ENCODE measurements around the gene AGBL4. TPM values are rescaled to one million over a fixed set of nuclear protein-coding genes. Genes with fewer than 3 reads are reported as not detected.
"Not testable (repeated sequence)": the region's sequence is repeated elsewhere in the genome, so short reads cannot be mapped to it uniquely, and the experiment has no call there.

Gene AGBL4
- total RNA-seq, 1 experiment from 2014 or later: not detected

- no peak for DNase-seq
- H3K36me3 ChIP-seq: no peaks in the 10 kb centered on the region
- no peaks in the 10 kb centered on the region for H3K27me3 ChIP-seq
- no peak overlapping the region for H3K4me3 ChIP-seq
- no peaks in the 10 kb centered on the region for H3K9me3 ChIP-seq
Measured at GRCh38 chr1:49817681-49818080, 206.1 kb downstream of the AGBL4 start.

GRCh38 chr1:49787013-49787412 is 236.7 kb downstream of the AGBL4 start:
- DNase-seq, H3K27me3 ChIP-seq, H3K4me3 ChIP-seq, H3K9me3 ChIP-seq, H3K36me3 ChIP-seq: not testable (repeated sequence)

GRCh38 chr1:49765034-49765433 is 258.7 kb downstream of the AGBL4 start:
- H3K9me3 ChIP-seq: no peaks in the 10 kb centered on the region
- H3K4me3 ChIP-seq: no peak overlapping the region
- no peak for DNase-seq
- H3K36me3 ChIP-seq: no peaks in the 10 kb centered on the region
- H3K27me3 ChIP-seq: no peaks in the 10 kb centered on the region

GRCh38 chr1:49738118-49738517 is 285.6 kb downstream of the AGBL4 start:
- not testable (repeated sequence) for H3K4me3 ChIP-seq, H3K9me3 ChIP-seq, H3K36me3 ChIP-seq, DNase-seq, H3K27me3 ChIP-seq

GRCh38 chr1:49728377-49728776 is 295.4 kb downstream of the AGBL4 start:
- DNase-seq: peak; percentile 21
- no peaks in the 10 kb centered on the region for H3K36me3 ChIP-seq
- H3K9me3 ChIP-seq: no peaks in the 10 kb centered on the region; the same call in 1 of the 2 replicates
- no peaks in the 10 kb centered on the region for H3K27me3 ChIP-seq
- H3K4me3 ChIP-seq: no peak overlapping the region

GRCh38 chr1:49723662-49724061 is 300.1 kb downstream of the AGBL4 start:
- Histone ChIP-seq H3K9me3 (no peaks in the 10 kb centered on the region; the same call in 1 of the 2 replicates), H3K27me3 (no peaks in the 10 kb centered on the region), H3K36me3 (no peaks in the 10 kb centered on the region), H3K4me3 (no peak overlapping the region)
- no peak for DNase-seq

GRCh38 chr1:49694251-49694827 is 329.4 kb downstream of the AGBL4 start:
- H3K27me3 ChIP-seq: no peaks in the 10 kb centered on the region
- H3K9me3 ChIP-seq: no peaks in the 10 kb centered on the region
- DNase-seq: no peak
- no peak overlapping the region for H3K4me3 ChIP-seq
- no peaks in the 10 kb centered on the region for H3K36me3 ChIP-seq

- peak; percentile 0 for DNase-seq
- Histone ChIP-seq H3K36me3 (no peaks in the 10 kb centered on the region), H3K4me3 (no peak overlapping the region), H3K9me3 (no peaks in the 10 kb centered on the region), H3K27me3 (no peaks in the 10 kb centered on the region)
Measured at GRCh38 chr1:49686107-49686506, 337.6 kb downstream of the AGBL4 start.

GRCh38 chr1:49677706-49678105 is 346.0 kb downstream of the AGBL4 start:
- no peak for DNase-seq
- H3K36me3 ChIP-seq: no peaks in the 10 kb centered on the region
- H3K4me3 ChIP-seq: no peak overlapping the region
- no peaks in the 10 kb centered on the region for H3K9me3 ChIP-seq
- H3K27me3 ChIP-seq: no peaks in the 10 kb centered on the region

- no peaks in the 10 kb centered on the region for H3K36me3 ChIP-seq
- no peak overlapping the region for H3K4me3 ChIP-seq
- H3K27me3 ChIP-seq: no peaks in the 10 kb centered on the region
- H3K9me3 ChIP-seq: no peaks in the 10 kb centered on the region
- DNase-seq: no peak
Measured at GRCh38 chr1:49651136-49651535, 372.6 kb downstream of the AGBL4 start.

GRCh38 chr1:49630156-49630555 is 393.6 kb downstream of the AGBL4 start:
- Histone ChIP-seq H3K36me3 (no peaks in the 10 kb centered on the region), H3K4me3 (no peak overlapping the region), H3K9me3 (no peaks in the 10 kb centered on the region), H3K27me3 (no peaks in the 10 kb centered on the region)
- DNase-seq: no peak

GRCh38 chr1:49627781-49628180 is 396.0 kb downstream of the AGBL4 start:
- no peaks in the 10 kb centered on the region for H3K36me3 ChIP-seq
- no peaks in the 10 kb centered on the region for H3K9me3 ChIP-seq
- H3K27me3 ChIP-seq: no peaks in the 10 kb centered on the region
- H3K4me3 ChIP-seq: no peak overlapping the region
- DNase-seq: no peak

- Histone ChIP-seq H3K36me3 (no peaks in the 10 kb centered on the region), H3K9me3 (no peaks in the 10 kb centered on the region), H3K27me3 (no peaks in the 10 kb centered on the region), H3K4me3 (no peak overlapping the region)
- DNase-seq: no peak
Measured at GRCh38 chr1:49626472-49626871, 397.3 kb downstream of the AGBL4 start.

- H3K27me3 ChIP-seq: no peaks in the 10 kb centered on the region
Measured at GRCh38 chr1:49622877-49623276, 400.9 kb downstream of the AGBL4 start.

GRCh38 chr1:49606082-49606481 is 417.7 kb downstream of the AGBL4 start:
- Histone ChIP-seq H3K4me3 (no peak overlapping the region), H3K36me3 (no peaks in the 10 kb centered on the region), H3K9me3 (no peaks in the 10 kb centered on the region), H3K27me3 (no peaks in the 10 kb centered on the region)
- DNase-seq: no peak

More at GRCh38 chr1:49622877-49623276, 400.9 kb downstream of the AGBL4 start:
- H3K9me3 ChIP-seq: no peaks in the 10 kb centered on the region
- H3K4me3 ChIP-seq: no peak overlapping the region
- no peak for DNase-seq
- no peaks in the 10 kb centered on the region for H3K36me3 ChIP-seq

GRCh38 chr1:49597436-49597835 is 426.3 kb downstream of the AGBL4 start:
- Histone ChIP-seq H3K36me3 (no peaks in the 10 kb centered on the region), H3K27me3 (no peaks in the 10 kb centered on the region), H3K9me3 (no peaks in the 10 kb centered on the region), H3K4me3 (no peak overlapping the region)
- no peak for DNase-seq

GRCh38 chr1:49576327-49576901 is 447.3 kb downstream of the AGBL4 start:
- Histone ChIP-seq H3K36me3 (no peaks in the 10 kb centered on the region), H3K4me3 (no peak overlapping the region), H3K27me3 (no peaks in the 10 kb centered on the region), H3K9me3 (no peaks in the 10 kb centered on the region)
- no peak for DNase-seq

- Histone ChIP-seq H3K4me3 (no peak overlapping the region), H3K9me3 (no peaks in the 10 kb centered on the region), H3K36me3 (no peaks in the 10 kb centered on the region), H3K27me3 (no peaks in the 10 kb centered on the region)
- no peak for DNase-seq
Measured at GRCh38 chr1:49556676-49557234, 467.0 kb downstream of the AGBL4 start.
